ENCODE data around the gene TYMP. TPM values are rescaled to one million over a fixed set of nuclear protein-coding genes. Genes with fewer than 3 reads are reported as not detected.

The TYMP gene
- total RNA-seq, 1 donor from 2014 or later = 3.3 TPM

DNA sequence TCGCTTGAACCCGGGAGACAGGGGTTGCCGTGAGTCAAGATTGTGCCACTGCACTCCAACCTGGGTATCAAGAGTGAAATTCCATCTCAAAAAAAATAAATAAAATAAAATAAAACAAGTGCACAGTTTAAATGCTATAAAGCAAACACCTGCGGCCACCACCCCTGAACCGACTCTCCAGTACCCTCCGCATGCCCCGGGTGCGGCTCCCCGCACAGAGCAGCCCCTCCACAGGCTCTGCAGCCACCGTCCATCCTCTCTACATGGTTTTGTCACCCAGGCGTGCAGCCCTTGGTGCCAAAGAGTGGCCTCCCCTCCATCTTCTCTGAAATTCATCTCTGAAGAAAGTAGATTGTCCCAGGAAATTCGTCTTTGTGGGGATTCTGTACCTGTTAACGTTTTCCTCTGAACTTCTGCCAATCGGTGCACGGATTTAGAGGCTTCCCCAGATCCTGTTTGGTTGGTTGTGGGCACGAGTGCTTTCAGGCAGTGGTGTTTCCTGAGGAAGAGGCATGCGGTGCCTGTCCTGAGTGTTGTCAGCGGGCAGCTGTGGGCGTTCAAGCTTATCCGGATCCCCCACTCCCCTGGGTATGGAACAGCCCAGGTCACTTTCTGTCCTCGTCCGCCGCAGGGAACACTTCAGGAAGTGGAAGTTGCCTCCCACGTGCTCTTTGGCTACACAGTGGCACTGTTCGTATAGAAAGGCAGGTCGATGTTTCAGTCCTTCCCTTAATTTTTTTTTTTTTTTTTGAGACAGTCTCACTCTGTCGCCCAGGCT is 39.1 kb downstream of the TYMP start:
- Mint-ChIP-seq H3K9me3 (ENCODE audit: unreplicated experiment) (no peaks in the 10 kb centered on the region), H3K4me1 (ENCODE audit: low read depth, unreplicated experiment) (peaks cover 6% of the 10 kb centered on the region), H3K27me3 (ENCODE audit: low read depth, unreplicated experiment) (peaks cover 10% of the 10 kb centered on the region), H3K27ac (ENCODE audit: unreplicated experiment) (no peak overlapping the region), H3K36me3 (ENCODE audit: low read depth, unreplicated experiment) (peaks cover 2% of the 10 kb centered on the region), H3K4me3 (ENCODE audit: unreplicated experiment) (no peak overlapping the region)
- Histone ChIP-seq H2AFZ (ENCODE audit: low read depth, low read length) (no peak overlapping the region), H3K4me1 (ENCODE audit: insufficient read depth, low read length) (peaks cover 7% of the 10 kb centered on the region), H3K9me3 (ENCODE audit: insufficient read depth, low read depth, low read length) (no peaks in the 10 kb centered on the region), H3K27ac (ENCODE audit: low read depth, low read length) (no peak overlapping the region), H3K36me3 (ENCODE audit: insufficient read depth, low read length) (no peaks in the 10 kb centered on the region), H3K4me2 (ENCODE audit: low read length) (no peak overlapping the region), H3K79me2 (ENCODE audit: insufficient read depth, low read length) (no peaks in the 10 kb centered on the region), H4K20me1 (ENCODE audit: insufficient read depth, low read length) (no peaks in the 10 kb centered on the region), H3K4me3 (ENCODE audit: insufficient read depth, low read depth, low read length) (no peak overlapping the region), H3K9ac (ENCODE audit: low read length) (no peak overlapping the region), H3K27me3 (ENCODE audit: insufficient read depth, low read length) (no peaks in the 10 kb centered on the region)
- DNase-seq (ENCODE audit: low read depth) = no peak
- no peak for TF ChIP-seq EZH2 (IDR thresholded peaks at IDR 0.05; ENCODE audit: insufficient read depth, low read length)
- FAIRE-seq = no peak

DNA sequence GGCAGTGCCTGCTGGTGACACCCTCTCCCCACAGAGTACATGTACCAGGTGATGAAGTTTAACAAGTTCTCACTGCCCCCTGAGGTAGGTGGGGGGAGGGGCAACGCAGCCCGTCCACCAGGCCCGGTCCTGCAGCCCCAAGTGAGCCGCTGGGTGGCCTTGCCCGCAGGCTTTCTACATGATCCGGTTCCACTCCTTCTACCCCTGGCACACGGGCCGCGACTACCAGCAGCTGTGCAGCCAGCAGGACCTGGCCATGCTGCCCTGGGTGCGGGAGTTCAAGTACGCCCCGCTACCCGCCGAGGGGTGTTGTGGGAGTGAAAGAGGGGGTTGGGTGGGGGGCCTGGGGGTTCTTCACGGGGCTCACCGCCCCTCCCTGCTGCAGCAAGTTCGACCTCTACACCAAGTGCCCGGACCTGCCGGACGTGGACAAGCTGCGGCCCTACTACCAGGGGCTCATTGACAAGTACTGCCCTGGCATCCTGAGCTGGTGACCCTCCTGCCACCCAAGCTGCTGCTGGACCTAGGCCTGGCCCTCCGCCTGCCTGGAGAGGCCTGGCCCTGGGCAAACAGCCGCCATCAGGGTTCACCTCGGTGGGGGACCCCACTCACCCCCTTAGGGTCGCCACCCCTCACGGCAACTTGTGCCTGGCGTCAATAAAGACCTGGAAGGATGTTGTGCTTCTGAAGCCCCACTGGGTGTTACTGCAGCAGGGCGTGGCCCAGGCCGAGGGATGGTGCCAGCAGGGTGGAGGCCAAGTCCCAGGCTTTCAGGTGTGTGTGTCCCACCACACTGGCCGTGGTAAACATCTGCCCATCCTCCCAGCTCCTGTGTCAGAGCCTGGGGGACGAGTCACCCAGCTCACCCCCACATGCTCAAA is 40.2 kb downstream of the TYMP start:
- peaks cover 2% of the 10 kb centered on the region for H3K36me3 Mint-ChIP-seq (ENCODE audit: low read depth, unreplicated experiment)
- no peaks in the 10 kb centered on the region for H4K20me1 ChIP-seq (ENCODE audit: insufficient read depth, low read length)
- TF ChIP-seq, protein P1, sequence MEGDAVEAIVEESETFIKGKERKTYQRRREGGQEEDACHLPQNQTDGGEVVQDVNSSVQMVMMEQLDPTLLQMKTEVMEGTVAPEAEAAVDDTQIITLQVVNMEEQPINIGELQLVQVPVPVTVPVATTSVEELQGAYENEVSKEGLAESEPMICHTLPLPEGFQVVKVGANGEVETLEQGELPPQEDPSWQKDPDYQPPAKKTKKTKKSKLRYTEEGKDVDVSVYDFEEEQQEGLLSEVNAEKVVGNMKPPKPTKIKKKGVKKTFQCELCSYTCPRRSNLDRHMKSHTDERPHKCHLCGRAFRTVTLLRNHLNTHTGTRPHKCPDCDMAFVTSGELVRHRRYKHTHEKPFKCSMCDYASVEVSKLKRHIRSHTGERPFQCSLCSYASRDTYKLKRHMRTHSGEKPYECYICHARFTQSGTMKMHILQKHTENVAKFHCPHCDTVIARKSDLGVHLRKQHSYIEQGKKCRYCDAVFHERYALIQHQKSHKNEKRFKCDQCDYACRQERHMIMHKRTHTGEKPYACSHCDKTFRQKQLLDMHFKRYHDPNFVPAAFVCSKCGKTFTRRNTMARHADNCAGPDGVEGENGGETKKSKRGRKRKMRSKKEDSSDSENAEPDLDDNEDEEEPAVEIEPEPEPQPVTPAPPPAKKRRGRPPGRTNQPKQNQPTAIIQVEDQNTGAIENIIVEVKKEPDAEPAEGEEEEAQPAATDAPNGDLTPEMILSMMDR (IDR thresholded peaks at IDR 0.05; ENCODE audit: insufficient read depth, low read depth, low read length) = no peak
- TF ChIP-seq EZH2 (IDR thresholded peaks at IDR 0.05; ENCODE audit: insufficient read depth, low read length) = no peak
- no peak overlapping the region for H3K9ac ChIP-seq (ENCODE audit: low read length)
- no peaks in the 10 kb centered on the region for H3K9me3 Mint-ChIP-seq (ENCODE audit: unreplicated experiment)
- H3K36me3 ChIP-seq (ENCODE audit: insufficient read depth, low read length) = no peaks in the 10 kb centered on the region
- H3K4me1 Mint-ChIP-seq (ENCODE audit: low read depth, unreplicated experiment) = peaks cover 6% of the 10 kb centered on the region
- no peaks in the 10 kb centered on the region for H3K79me2 ChIP-seq (ENCODE audit: insufficient read depth, low read length)
- H3K27ac Mint-ChIP-seq (ENCODE audit: unreplicated experiment) = no peak overlapping the region
- no peak for DNase-seq (ENCODE audit: low read depth)
- no peaks in the 10 kb centered on the region for H3K9me3 ChIP-seq (ENCODE audit: insufficient read depth, low read depth, low read length)
- H3K27me3 Mint-ChIP-seq (ENCODE audit: low read depth, unreplicated experiment) = peaks cover 7% of the 10 kb centered on the region
- H3K4me3 Mint-ChIP-seq (ENCODE audit: unreplicated experiment) = no peak overlapping the region
- H3K27ac ChIP-seq (ENCODE audit: low read depth, low read length) = no peak overlapping the region
- no peak overlapping the region for H3K4me3 ChIP-seq (ENCODE audit: insufficient read depth, low read depth, low read length)
- no peak overlapping the region for H3K4me2 ChIP-seq (ENCODE audit: low read length)
- H3K4me1 ChIP-seq (ENCODE audit: insufficient read depth, low read length) = peaks cover 7% of the 10 kb centered on the region
- no peak overlapping the region for H2AFZ ChIP-seq (ENCODE audit: low read depth, low read length)
- H3K27me3 ChIP-seq (ENCODE audit: insufficient read depth, low read length) = no peaks in the 10 kb centered on the region
- FAIRE-seq = no peak

DNA sequence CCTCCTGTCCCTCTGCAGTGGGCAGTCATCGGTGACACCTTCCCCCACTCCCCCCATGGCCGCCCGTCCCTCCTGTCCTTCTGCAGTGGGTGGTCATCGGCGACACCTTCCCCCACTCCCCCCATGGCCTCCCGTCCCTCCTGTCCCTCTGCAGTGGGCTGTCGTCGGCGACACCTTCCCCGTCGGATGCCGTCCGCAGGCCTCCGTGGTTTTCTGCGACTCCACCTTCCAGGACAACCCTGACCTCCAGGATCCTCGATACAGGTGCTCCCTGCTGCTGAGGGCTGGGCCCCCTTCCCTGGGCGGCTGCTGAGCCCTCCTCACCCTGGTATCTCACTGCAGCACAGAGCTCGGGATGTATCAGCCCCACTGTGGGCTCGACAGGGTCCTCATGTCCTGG is 40.9 kb downstream of the TYMP start:
- Histone ChIP-seq H3K9ac (ENCODE audit: low read length) (no peak overlapping the region), H3K27ac (ENCODE audit: low read depth, low read length) (no peak overlapping the region), H3K79me2 (ENCODE audit: insufficient read depth, low read length) (no peaks in the 10 kb centered on the region), H4K20me1 (ENCODE audit: insufficient read depth, low read length) (no peaks in the 10 kb centered on the region), H3K27me3 (ENCODE audit: insufficient read depth, low read length) (no peaks in the 10 kb centered on the region), H3K4me3 (ENCODE audit: insufficient read depth, low read depth, low read length) (no peak overlapping the region), H3K4me1 (ENCODE audit: insufficient read depth, low read length) (peaks cover 7% of the 10 kb centered on the region), H3K4me2 (ENCODE audit: low read length) (no peak overlapping the region), H2AFZ (ENCODE audit: low read depth, low read length) (no peak overlapping the region), H3K9me3 (ENCODE audit: insufficient read depth, low read depth, low read length) (no peaks in the 10 kb centered on the region), H3K36me3 (ENCODE audit: insufficient read depth, low read length) (no peaks in the 10 kb centered on the region)
- DNase-seq (ENCODE audit: low read depth) (no peak), FAIRE-seq (no peak)
- Mint-ChIP-seq H3K9me3 (ENCODE audit: unreplicated experiment) (no peaks in the 10 kb centered on the region), H3K27me3 (ENCODE audit: low read depth, unreplicated experiment) (peaks cover 7% of the 10 kb centered on the region), H3K4me3 (ENCODE audit: unreplicated experiment) (no peak overlapping the region), H3K36me3 (ENCODE audit: low read depth, unreplicated experiment) (peaks cover 5% of the 10 kb centered on the region), H3K4me1 (ENCODE audit: low read depth, unreplicated experiment) (peaks cover 6% of the 10 kb centered on the region), H3K27ac (ENCODE audit: unreplicated experiment) (no peak overlapping the region)
- TF ChIP-seq, protein P1 (IDR thresholded peaks at IDR 0.05; ENCODE audit: insufficient read depth, low read depth, low read length) = no peak
- TF ChIP-seq EZH2 (IDR thresholded peaks at IDR 0.05; ENCODE audit: insufficient read depth, low read length) = no peak
